Measurements from ENCODE around the gene GRIFIN. TPM values are rescaled to one million over a fixed set of nuclear protein-coding genes. Genes with fewer than 3 reads are reported as not detected.
A peak's percentile ranks its signal among the peaks of the same experiment; 100 is the strongest.

GRIFIN gene
- total RNA-seq, 1 donor from 2014 or later, result not detected

- DNase-seq (ENCODE audit: low read depth in 2 of 2), result no peak
These were observed 41.1 kb downstream of the GRIFIN start for GRCh38 chr7:2435146-2435545.

GRCh38 chr7:2433713-2434550, 42.3 kb downstream of the GRIFIN start:
- no peak for DNase-seq (ENCODE audit: low read depth in 2 of 2)

- no peak for DNase-seq (ENCODE audit: low read depth in 2 of 2)
These were observed 43.1 kb downstream of the GRIFIN start for GRCh38 chr7:2432910-2433712.

- peak; percentile 29 to 42 for DNase-seq (ENCODE audit: low read depth in 2 of 2)
These were observed 44.8 kb downstream of the GRIFIN start for GRCh38 chr7:2431260-2431867.

GRCh38 chr7:2425749-2426148, 50.4 kb downstream of the GRIFIN start:
- DNase-seq (ENCODE audit: low read depth in 2 of 2), result no peak

Other genes with a start within 250 kb of the GRIFIN start
- 35.3 and 46.0 TPM in 2 replicates for gene MAD1L1, start 243.5 kb downstream of the GRIFIN start, total RNA-seq
- gene MRM2, start 234.2 kb downstream of the GRIFIN start, total RNA-seq, result 10.7 and 13.7 TPM in 2 replicates
- gene NUDT1, start 234.2 kb downstream of the GRIFIN start, total RNA-seq, result 4.8 and 10.5 TPM in 2 replicates
- 5.6 and 6.5 TPM in 2 replicates for gene SNX8, start 162.0 kb downstream of the GRIFIN start, total RNA-seq
- 141 and 143 TPM in 2 replicates for gene EIF3B, start 121.6 kb downstream of the GRIFIN start, total RNA-seq
- 2.8 and 3.8 TPM in 2 replicates for gene CHST12, start 72.8 kb downstream of the GRIFIN start, total RNA-seq
- gene LFNG, start 43.4 kb upstream of the GRIFIN start, total RNA-seq, result 11.6 and 16.9 TPM in 2 replicates
- 13.9 and 21.8 TPM in 2 replicates for gene BRAT1, start 79.1 kb upstream of the GRIFIN start, total RNA-seq
- gene IQCE, start 82.6 kb upstream of the GRIFIN start, total RNA-seq, result 4.6 and 6.0 TPM in 2 replicates
- 35.1 and 48.0 TPM in 2 replicates for gene TTYH3, start 155.6 kb upstream of the GRIFIN start, total RNA-seq
- gene AMZ1, start 211.8 kb upstream of the GRIFIN start, total RNA-seq, result under 0.01 TPM in 1 of 2 replicates, not detected in the other